GM18508 (cell line): Measurements from ENCODE around the gene CIC.

Experiments
- ATAC-seq: cut with Tn5 transposase; IDR thresholded peaks from one replicate; pipeline ENCODE4 v1.9.1; 2021; ENCODE audit warnings: moderate number of reproducible peaks; ENCODE audit not compliant: insufficient read depth, unreplicated experiment

CIC gene

DNA sequence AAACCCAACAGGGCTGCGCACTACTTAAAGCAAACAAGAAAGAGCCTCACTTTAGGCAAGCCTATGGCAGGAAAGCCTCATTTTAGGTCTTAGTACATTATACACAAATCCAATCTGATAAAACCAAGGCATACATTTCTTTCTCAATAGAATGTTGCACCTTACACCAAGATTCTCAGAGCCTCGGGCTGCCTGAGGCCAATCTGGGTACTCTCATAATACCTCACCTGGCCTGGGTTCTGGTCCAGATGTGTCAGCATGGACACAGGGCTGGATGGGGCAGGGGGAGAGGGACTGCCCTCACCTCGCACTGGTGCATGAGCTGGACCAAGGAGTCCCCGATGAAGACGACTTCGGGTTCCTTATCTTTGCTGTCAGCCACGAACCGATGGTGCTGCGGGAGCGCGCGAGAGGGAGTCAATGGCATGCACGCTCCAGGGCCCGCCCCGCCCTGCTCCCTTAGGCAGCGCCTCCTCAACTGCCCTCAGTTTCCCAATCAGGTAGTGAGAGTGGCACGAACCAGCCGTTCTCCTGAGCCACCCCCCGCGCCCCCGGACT lies 32.7 kb downstream of the CIC start, which contains the start of gene PRR19:
TSS of gene PRR19 (plus strand) at position 487 of the 558 bp plus-strand sequence. CDS start 7,453 bp downstream, outside the sequence.
- no peak for ATAC-seq

DNA sequence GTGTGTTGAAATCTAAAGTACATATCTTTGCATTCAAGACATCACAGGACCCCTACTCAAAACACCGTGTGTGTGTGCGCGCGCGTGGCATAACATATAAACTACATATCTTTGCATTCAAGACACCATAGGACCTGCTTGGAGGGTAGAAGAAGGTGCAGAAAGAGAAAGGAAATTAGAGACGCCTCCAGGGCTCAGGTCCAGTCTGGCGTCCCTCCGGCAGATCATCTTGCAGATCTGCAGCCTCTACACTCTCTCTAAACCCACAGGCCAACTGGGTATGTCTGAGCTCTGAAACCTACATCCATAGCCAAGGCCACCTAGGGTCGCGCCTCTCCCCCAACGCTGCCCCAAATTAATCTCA lies 34.0 kb downstream of the CIC start:
- ATAC-seq = no peak

DNA sequence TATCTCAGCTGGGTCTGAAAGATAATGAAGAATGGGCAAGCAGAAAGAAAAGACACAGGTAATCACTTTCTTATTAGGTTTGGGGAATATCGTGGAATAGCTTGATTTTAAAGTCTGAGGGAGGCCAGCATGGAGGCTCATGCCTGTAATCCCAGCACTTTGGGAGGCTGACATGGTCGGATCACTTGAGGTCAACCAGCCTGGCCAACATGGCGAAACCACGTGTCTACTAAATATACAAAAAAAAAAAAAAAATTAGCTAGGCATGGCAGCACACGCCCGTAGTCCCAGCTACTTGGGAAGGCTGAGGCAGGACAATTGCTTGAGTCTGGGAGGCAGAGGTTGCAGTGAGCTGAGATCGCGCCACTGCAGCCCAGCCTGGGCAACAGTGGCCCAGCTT lies 34.8 kb downstream of the CIC start:
- ATAC-seq = no peak

DNA sequence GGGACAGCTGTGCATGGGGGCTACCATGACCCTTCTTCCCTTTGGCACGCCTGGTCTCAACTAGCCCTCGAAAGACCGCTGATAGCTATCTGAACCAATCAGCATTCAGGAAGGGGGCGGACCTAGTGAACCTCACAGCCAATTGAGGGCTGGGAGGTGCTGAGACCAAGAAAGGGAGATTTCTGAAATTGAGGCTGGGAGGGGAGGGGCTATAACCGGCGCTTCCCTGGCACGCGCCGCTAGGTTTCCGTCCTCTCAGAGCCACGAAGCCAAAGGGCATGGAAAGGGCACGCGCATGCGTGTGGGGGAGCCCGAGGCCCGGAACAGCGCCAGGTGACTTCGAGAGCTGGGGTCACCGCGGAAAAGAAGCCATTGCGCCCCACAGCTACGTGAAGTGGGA lies 37.6 kb downstream of the CIC start:
- no peak for ATAC-seq

DNA sequence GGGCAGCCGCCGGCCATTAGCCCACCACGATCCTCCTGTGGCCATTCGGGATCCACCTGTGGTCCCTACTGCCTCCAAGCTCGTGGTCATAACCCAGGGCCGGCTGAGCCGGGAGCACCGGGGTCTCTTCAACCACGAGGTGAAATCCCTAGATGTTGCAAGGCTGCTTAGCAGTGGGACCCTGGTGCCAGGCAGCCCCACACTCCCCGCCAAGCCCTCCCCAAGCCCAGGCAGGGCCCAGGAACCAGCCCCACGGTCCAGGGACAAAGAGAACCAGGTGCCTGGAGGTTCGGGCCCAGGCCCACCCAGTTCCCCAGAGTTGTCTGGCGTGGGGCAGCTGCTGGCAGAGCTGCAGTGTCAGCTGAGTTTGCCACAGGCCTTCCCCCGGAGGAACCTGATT lies 40.6 kb downstream of the CIC start:
- no peak for ATAC-seq

DNA sequence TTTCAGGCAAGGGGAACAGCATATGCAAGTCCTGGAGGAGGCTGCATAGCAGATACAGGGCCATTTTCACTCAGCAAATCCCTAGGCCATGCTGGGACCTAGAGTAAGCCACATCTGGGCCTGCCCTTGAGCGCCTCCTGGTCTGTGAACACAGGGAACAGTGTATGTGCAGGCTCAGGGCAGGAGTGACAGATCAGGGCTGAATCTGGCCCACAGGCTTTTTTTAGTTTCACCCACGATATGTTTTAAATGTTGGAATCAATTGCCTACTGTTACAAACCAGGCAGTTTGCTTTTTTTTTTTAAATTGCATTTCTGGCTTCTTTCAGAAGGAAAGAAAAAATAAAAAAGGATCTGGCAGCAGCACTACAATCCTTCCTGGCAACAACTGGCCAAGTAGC lies 42.6 kb downstream of the CIC start:
- ATAC-seq = no peak

DNA sequence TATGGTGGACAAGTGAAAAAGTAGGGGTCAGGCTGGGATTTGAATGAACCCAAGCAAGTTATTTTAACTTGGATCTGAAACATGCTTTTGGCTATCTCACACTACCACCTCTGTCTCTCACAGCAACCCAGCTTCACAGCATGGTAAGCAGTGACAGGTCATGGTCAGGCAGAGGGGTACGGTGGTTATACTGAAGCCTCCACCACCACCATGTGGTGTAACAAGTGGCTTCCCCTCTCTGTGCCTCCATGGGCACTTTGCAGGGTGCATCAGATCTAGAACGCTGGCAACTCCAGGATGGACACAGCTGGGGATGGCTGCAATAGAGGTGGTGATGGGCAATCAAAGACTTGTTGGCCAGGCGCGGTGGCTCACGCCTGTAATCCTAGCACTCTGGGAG lies 43.3 kb downstream of the CIC start:
- ATAC-seq = no peak

DNA sequence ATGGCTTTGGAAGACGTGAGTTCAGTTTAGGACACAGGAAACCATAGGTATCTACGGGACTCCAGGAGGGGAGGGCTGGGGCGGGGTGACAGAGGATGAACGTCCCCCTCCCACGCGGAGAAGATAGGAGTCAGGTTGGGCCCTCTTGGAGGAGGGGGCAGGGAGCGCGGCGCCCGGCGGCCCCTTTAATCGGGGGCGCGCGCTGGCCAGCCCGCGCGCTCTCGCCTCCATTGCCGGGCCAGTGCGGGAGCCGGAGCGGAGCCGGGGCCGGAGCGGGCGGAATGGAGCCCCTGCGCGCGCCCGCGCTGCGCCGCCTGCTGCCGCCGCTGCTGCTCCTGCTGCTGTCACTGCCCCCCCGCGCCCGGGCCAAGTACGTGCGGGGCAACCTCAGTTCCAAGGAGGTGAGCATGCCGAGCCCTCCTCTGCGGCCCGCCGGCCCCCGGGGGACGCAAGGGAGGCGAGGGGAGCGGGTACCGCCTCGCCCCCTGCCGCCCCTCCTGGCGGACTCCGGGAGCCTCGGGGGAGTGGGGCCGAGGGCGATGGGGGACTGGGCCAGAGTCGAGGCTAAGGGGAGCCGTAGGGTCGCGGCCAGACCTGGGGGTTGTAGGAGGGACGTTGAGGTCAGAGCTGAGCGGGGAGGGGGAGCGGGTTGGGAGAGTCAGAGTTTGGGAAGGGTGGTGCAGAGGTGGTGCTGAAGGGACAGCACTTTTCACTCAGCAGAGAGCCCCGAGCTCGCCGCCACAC lies 44.2 kb downstream of the CIC start, which contains the start of gene TMEM145:
TSS of gene TMEM145 (plus strand) at position 214 of the 744 bp plus-strand sequence. CDS start at position 282, 68 bp downstream.
- ATAC-seq = no peak

DNA sequence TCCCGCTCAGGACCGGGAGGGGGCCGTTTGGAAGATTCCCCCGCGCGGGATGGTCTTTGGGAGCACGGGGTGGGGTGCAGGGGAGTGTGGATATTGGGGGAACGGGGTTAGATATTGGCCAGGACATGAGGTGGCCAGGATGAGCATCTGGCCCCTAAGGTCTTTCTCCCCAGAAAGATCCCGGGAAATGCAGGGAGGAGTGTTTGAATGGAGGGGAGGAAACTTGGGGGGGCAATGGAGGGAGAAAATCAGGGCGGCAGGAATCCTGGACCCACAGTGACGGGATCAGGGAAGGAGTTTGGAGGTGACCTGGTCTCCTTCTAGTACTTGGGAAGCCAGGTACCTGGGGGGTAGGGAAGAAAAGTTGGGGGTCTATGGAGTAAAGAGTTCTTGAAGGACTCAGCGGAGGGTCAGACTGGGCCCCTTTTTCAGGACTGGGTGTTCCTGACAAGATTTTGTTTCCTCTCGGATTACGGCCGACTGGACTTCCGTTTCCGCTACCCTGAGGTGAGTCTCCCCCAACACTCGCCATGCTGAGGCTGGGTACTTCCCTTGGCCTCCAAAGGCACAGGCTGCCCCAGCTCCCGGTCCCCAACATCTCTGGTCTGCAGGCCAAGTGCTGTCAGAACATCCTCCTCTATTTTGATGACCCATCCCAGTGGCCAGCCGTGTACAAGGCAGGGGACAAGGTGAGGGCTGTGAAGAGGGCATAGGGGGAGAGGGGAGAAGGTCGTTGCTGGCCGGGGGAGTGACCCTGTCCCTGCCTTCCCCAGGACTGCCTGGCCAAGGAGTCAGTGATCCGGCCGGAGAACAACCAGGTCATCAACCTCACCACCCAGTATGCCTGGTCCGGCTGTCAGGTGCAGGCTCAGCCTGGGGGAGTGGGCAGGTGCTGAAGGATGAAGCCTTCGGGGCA lies 45.0 kb downstream of the CIC start:
- ATAC-seq = no peak

DNA sequence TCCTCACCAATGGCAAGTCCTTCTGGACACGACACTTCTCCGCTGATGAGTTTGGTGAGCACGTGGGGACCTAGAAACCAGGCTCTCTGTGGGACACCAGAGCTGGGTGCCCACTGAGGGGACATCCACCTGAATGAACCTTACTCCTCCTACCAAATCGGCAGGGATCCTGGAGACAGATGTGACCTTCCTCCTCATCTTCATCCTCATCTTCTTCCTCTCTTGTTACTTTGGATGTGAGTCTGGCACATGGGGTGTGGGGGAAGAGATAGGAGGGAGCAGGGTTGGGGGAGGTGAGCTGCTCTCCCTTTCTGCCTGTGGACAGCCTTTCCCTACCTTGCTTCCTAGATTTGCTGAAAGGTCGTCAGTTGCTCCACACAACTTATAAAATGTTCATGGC lies 46.0 kb downstream of the CIC start:
- no peak for ATAC-seq

DNA sequence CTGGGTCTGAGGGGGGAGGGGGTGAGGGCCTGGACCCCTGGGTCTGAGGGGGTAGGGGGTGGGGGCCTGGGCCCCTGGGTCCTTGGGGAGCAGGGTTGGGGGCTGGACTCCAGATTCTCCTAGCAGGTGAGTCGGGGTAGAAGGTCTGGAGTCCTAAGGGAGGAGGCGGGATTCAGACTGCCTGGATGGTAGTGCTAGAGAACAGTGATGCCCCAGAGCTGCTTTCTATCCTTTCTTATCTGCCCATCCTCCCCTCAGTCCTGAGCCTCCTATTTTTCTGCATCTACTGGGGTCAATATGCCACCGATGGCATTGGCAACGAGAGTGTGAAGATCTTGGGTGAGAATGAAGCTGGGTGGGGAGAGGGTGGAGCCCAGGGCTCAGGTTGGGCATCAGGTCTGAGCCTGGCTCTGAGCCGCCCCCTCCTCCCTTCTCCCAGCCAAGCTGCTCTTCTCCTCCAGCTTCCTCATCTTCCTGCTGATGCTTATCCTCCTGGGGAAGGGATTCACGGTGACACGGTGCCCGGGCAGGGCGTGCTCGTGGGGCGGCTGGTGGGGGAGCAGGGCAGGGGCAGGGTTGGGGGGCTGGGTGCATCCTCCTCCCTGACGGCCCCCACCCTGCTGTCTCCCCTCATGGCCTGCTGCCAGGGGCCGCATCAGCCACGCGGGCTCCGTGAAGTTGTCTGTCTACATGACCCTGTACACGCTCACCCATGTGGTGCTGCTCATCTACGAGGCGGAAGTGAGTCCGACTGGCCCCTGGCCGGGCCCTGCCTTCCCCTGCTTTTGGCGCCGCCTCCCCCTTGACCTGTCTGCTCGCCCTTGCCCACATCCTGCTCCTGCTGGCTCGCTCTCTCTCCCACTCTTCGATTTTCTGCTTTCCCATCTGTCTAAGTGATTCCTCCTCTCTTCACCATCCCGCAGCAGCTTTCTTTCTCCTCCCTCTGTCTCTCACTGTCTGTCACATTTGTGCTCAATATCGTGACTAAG lies 47.5 kb downstream of the CIC start:
- no peak for ATAC-seq

DNA sequence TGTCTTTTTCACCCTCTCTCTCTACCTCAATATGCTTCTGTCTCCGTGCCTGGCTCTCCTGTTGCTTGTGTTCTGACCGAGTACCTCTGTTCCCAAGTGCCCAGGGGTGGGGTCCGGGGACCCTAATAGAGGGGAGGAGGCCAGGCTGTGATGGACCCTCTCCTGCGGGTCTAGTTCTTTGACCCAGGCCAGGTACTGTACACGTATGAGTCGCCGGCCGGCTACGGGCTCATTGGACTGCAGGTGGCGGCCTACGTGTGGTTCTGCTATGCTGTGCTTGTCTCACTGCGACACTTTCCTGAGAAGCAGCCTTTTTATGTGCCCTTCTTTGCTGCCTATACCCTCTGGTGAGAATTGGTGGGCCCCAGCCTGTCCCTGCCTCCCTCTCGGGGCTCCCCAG lies 48.5 kb downstream of the CIC start:
- ATAC-seq = no peak

DNA sequence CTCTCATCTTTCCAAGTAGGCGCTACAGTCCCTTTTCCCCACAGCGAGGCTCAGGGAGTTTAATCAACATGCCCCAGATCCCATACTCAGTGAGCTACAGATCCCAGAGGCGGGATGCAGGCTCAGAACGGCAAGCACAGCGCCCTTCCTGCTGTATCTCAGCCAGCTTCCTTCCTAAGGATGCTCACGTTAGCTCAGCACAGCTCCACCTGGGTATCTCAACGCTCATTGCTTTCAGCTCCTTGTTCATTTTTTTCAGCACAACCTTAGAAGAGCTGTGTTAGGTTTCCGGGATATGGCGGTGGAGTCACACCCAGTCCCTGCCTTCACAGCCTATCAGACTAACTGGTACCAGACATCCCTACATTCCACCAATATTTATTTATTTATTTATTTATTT lies 53.3 kb downstream of the CIC start:
- no peak for ATAC-seq

DNA sequence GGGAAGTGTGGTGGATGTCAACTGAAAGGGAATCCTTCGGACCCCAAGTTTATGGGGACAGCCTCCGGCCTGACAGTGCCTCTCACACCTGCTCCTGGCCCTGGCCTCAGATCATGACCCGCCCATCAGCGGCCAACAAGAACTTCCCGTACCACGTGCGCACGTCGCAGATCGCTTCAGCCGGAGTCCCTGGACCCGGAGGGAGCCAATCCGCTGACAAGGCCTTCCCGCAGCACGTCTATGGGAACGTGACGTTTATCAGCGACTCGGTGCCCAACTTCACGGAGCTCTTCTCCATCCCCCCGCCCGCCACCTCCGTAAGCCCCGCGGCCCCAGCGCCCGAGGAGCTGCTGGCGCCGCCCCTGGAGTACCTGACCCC lies 54.4 kb downstream of the CIC start:
- ATAC-seq = no peak

DNA sequence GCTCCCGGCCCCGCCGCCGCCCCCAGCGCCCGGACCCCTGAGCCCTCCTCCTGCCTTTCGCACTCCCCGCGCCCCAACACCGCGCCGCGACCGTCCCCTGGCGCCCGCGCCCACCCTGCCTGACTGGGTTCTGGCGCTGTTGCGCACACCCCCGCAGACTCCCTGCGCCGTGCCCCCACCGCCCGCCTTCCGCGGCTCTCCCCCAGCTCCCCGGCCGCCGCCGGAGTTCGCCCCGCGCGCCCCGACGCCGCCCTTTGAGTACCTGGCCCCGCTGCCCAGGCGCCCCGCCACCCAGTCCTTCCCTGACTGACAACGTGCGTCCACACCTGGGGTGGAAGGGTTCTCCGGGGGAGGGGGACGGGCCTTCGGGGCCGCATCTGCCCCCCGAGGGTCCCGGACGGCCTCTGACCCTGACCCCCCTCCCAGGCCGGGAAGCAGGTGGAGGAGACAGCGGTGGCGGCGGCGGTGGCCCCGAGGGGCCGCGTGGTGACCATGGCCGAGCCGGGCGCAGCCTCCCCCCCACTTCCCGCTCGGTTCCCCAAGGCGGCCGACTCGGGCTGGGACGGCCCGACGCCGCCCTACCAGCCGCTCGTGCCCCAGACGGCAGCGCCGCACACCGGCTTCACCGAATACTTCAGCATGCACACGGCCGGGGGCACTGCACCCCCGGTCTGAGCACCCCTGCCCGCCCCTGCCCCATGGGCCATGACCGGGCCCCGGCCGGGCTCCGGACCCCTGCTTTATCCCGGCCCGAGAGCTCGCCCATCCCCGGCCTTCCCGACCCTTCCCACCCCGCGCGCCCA lies 55.0 kb downstream of the CIC start:
- ATAC-seq = no peak

DNA sequence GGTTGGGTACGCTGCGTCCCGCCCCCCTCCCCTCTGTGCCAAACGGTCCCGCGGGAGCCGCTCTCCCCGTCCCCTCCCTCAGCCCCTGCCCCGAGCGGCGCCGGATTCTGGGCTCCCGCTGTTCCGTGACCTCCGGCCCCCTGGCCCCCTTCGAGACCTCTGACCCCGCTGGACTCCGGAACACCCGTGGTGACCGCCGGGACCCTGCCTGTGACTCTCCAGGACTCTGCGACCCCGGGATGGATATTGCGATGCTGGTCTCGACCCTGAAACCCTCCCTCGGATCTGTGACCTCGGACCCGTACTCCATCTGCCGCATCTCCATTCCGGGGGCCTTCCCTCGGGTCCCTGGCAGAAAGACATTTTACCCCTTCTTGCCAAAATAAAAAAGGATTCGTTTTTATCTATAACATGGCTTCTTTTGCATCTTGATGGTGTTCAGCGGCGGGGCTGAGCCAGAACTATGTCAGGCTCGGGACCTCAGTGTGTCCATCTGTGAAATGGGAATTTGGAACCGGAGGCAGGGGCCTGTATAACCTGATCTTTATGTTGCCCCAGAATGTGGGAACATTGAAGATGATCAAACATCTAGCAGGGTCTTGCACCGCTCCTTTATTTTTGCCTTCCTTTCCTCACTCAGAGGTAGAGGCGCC lies 55.7 kb downstream of the CIC start:
- no peak for ATAC-seq

DNA sequence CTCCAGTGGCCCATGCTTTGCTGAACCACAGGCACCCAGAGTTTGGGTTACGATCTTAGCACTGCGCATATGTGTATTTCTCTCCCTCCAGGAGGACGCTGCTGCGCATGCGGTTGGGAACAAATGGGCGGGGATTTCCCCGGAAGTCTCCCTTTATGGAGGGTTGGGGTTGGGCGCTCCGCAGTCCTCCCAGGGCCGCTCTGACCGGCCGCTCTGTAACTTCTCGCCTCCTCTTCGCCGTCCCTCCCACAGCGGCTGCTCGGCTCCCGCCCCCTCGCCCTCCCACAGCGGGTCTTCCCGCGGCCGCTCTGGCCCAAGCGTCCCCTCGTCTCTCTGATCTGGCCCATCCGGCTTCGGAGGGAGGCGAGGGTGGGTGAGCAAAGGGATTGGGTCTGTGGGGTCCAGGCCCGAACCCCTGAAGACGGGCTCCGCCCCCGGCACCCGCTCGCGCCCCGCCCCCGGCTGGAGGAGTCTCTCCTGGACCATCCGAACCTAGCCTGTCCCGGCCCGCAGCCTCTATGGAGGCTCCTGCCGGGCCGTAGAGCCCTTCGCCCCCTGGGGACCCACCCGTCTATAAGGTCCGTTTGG lies 56.4 kb downstream of the CIC start, which contains the start of gene MEGF8:
TSS of gene MEGF8 (plus strand) at position 328 of the 588 bp plus-strand sequence. CDS start 609 bp downstream, outside the sequence.
- peak; percentile 73 for ATAC-seq
